ENCODE results near the gene MAP2K7. TPM values are rescaled to one million over a fixed set of nuclear protein-coding genes. Genes with fewer than 3 reads are reported as not detected.

Gene MAP2K7
- total and polyA plus RNA-seq, 2 donors = 8.0 to 45.4 TPM

GRCh38 chr19:7901337-7901736 lies 2.3 kb upstream of the MAP2K7 start:
- no peak overlapping the region for H3K27ac ChIP-seq (ENCODE audit: low read depth in 1 of 2, low read length in 1 of 2)
- WGBS = 96% methylated on average over 7 of the region's 7 CpGs
- no peak overlapping the region for H3K4me3 ChIP-seq (ENCODE audit: low read length in 2 of 2)

GRCh38 chr19:7902796-7903243 lies 857 bp upstream of the MAP2K7 start:
- 25% methylated on average over 20 of the region's 20 CpGs for WGBS
- H3K4me1 ChIP-seq (ENCODE audit: control insufficient read depth in 2 of 2, insufficient read depth in 2 of 2, low read length in 2 of 2) = peaks cover 13 to 25% of the 10 kb centered on the region in 2 donors
- peaks cover 4 to 16% of the 10 kb centered on the region in 2 donors for H3K36me3 ChIP-seq (ENCODE audit: control insufficient read depth in 2 of 2, insufficient read depth in 2 of 2, low read length in 1 of 2)
- H3K27me3 ChIP-seq (ENCODE audit: control insufficient read depth in 2 of 2, insufficient read depth in 1 of 2, low read length in 1 of 2) = peaks cover 0 to 9% of the 10 kb centered on the region in 2 donors
- H3K27ac ChIP-seq (ENCODE audit: low read depth in 1 of 2, low read length in 1 of 2) = peak overlapping the region in 1 of 2 donors; percentile 77
- DNase-seq (ENCODE audit: low read depth in 6 of 9, low spot score in 9 of 9) = no peak
- H3K4me3 ChIP-seq (ENCODE audit: low read length in 2 of 2) = peak overlapping the region; percentile 59 to 63
- peaks cover 0 to 5% of the 10 kb centered on the region in 2 donors for H3K9me3 ChIP-seq (ENCODE audit: control insufficient read depth in 2 of 2, insufficient read depth in 1 of 2, low read length in 1 of 2)

More at GRCh38 chr19:7901337-7901736, 2.3 kb upstream of the MAP2K7 start:
- Histone ChIP-seq H3K4me1 (ENCODE audit: control insufficient read depth in 2 of 2, insufficient read depth in 2 of 2, low read length in 2 of 2) (peaks cover 13 to 23% of the 10 kb centered on the region in 2 donors), H3K36me3 (ENCODE audit: control insufficient read depth in 2 of 2, insufficient read depth in 2 of 2, low read length in 1 of 2) (peaks cover 4 to 7% of the 10 kb centered on the region in 2 donors), H3K9me3 (ENCODE audit: control insufficient read depth in 2 of 2, insufficient read depth in 1 of 2, low read length in 1 of 2) (peaks cover 0 to 5% of the 10 kb centered on the region in 2 donors), H3K27me3 (ENCODE audit: control insufficient read depth in 2 of 2, insufficient read depth in 1 of 2, low read length in 1 of 2) (peaks cover 0 to 9% of the 10 kb centered on the region in 2 donors)
- no peak for DNase-seq (ENCODE audit: low read depth in 6 of 9, low spot score in 9 of 9)

- Histone ChIP-seq H3K9me3 (ENCODE audit: control insufficient read depth in 2 of 2, insufficient read depth in 1 of 2, low read length in 1 of 2) (peaks cover 0 to 5% of the 10 kb centered on the region in 2 donors), H3K4me1 (ENCODE audit: control insufficient read depth in 2 of 2, insufficient read depth in 2 of 2, low read length in 2 of 2) (peaks cover 13 to 25% of the 10 kb centered on the region in 2 donors), H3K27ac (ENCODE audit: low read depth in 1 of 2, low read length in 1 of 2) (peak overlapping the region; percentile 89 to 95), H3K27me3 (ENCODE audit: control insufficient read depth in 2 of 2, insufficient read depth in 1 of 2, low read length in 1 of 2) (peaks cover 0 to 9% of the 10 kb centered on the region in 2 donors), H3K36me3 (ENCODE audit: control insufficient read depth in 2 of 2, insufficient read depth in 2 of 2, low read length in 1 of 2) (peaks cover 13 to 26% of the 10 kb centered on the region in 2 donors), H3K4me3 (ENCODE audit: low read length in 2 of 2) (peak overlapping the region; percentile 59 to 79)
- peak in 3 of 9 donors; percentile 44 to 64 (median 60) for DNase-seq (ENCODE audit: low read depth in 6 of 9, low spot score in 9 of 9)
- WGBS = 14% methylated on average over 68 of the region's 68 CpGs
Measured at GRCh38 chr19:7904074-7905020, 670 bp downstream of the MAP2K7 start.

- Histone ChIP-seq H3K36me3 (ENCODE audit: control insufficient read depth in 2 of 2, insufficient read depth in 2 of 2, low read length in 1 of 2) (peaks cover 21 to 35% of the 10 kb centered on the region in 2 donors), H3K27me3 (ENCODE audit: control insufficient read depth in 2 of 2, insufficient read depth in 1 of 2, low read length in 1 of 2) (peaks cover 0 to 9% of the 10 kb centered on the region in 2 donors), H3K9me3 (ENCODE audit: control insufficient read depth in 2 of 2, insufficient read depth in 1 of 2, low read length in 1 of 2) (peaks cover 0 to 5% of the 10 kb centered on the region in 2 donors), H3K27ac (ENCODE audit: low read depth in 1 of 2, low read length in 1 of 2) (no peak overlapping the region), H3K4me1 (ENCODE audit: control insufficient read depth in 2 of 2, insufficient read depth in 2 of 2, low read length in 2 of 2) (peaks cover 13 to 25% of the 10 kb centered on the region in 2 donors), H3K4me3 (ENCODE audit: low read length in 2 of 2) (no peak overlapping the region)
- DNase-seq (ENCODE audit: low read depth in 6 of 9, low spot score in 9 of 9) = no peak
- WGBS = 91% methylated on average over 10 of the region's 10 CpGs
Measured at GRCh38 chr19:7905268-7905667, 1.6 kb downstream of the MAP2K7 start.

- no peak for DNase-seq (ENCODE audit: low read depth in 6 of 9, low spot score in 9 of 9)
- H3K27ac ChIP-seq (ENCODE audit: low read depth in 1 of 2, low read length in 1 of 2) = no peak overlapping the region
- H3K36me3 ChIP-seq (ENCODE audit: control insufficient read depth in 2 of 2, insufficient read depth in 2 of 2, low read length in 1 of 2) = peaks cover 27 to 41% of the 10 kb centered on the region in 2 donors
- WGBS = 93% methylated on average over 10 of the region's 10 CpGs
- peaks cover 0 to 5% of the 10 kb centered on the region in 2 donors for H3K9me3 ChIP-seq (ENCODE audit: control insufficient read depth in 2 of 2, insufficient read depth in 1 of 2, low read length in 1 of 2)
- H3K4me3 ChIP-seq (ENCODE audit: low read length in 2 of 2) = no peak overlapping the region
- peaks cover 13 to 25% of the 10 kb centered on the region in 2 donors for H3K4me1 ChIP-seq (ENCODE audit: control insufficient read depth in 2 of 2, insufficient read depth in 2 of 2, low read length in 2 of 2)
- H3K27me3 ChIP-seq (ENCODE audit: control insufficient read depth in 2 of 2, insufficient read depth in 1 of 2, low read length in 1 of 2) = peaks cover 0 to 6% of the 10 kb centered on the region in 2 donors
Measured at GRCh38 chr19:7905859-7906258, 2.2 kb downstream of the MAP2K7 start.

- Histone ChIP-seq H3K27ac (ENCODE audit: low read depth in 1 of 2, low read length in 1 of 2) (no peak overlapping the region), H3K27me3 (ENCODE audit: control insufficient read depth in 2 of 2, insufficient read depth in 1 of 2, low read length in 1 of 2) (peaks cover 0 to 6% of the 10 kb centered on the region in 2 donors), H3K36me3 (ENCODE audit: control insufficient read depth in 2 of 2, insufficient read depth in 2 of 2, low read length in 1 of 2) (peaks cover 39 to 54% of the 10 kb centered on the region in 2 donors), H3K9me3 (ENCODE audit: control insufficient read depth in 2 of 2, insufficient read depth in 1 of 2, low read length in 1 of 2) (peaks cover 0 to 5% of the 10 kb centered on the region in 2 donors), H3K4me3 (ENCODE audit: low read length in 2 of 2) (no peak overlapping the region), H3K4me1 (ENCODE audit: control insufficient read depth in 2 of 2, insufficient read depth in 2 of 2, low read length in 2 of 2) (peaks cover 13 to 25% of the 10 kb centered on the region in 2 donors)
- WGBS = 96% methylated on average over 19 of the region's 19 CpGs
- DNase-seq (ENCODE audit: low read depth in 6 of 9, low spot score in 9 of 9) = no peak
Measured at GRCh38 chr19:7907122-7907521, 3.4 kb downstream of the MAP2K7 start.

GRCh38 chr19:7907544-7907943 lies 3.9 kb downstream of the MAP2K7 start:
- peaks cover 13 to 23% of the 10 kb centered on the region in 2 donors for H3K4me1 ChIP-seq (ENCODE audit: control insufficient read depth in 2 of 2, insufficient read depth in 2 of 2, low read length in 2 of 2)
- peaks cover 1 to 5% of the 10 kb centered on the region in 2 donors for H3K9me3 ChIP-seq (ENCODE audit: control insufficient read depth in 2 of 2, insufficient read depth in 1 of 2, low read length in 1 of 2)
- WGBS = 96% methylated on average over 11 of the region's 11 CpGs
- no peak for DNase-seq (ENCODE audit: low read depth in 6 of 9, low spot score in 9 of 9)
- H3K36me3 ChIP-seq (ENCODE audit: control insufficient read depth in 2 of 2, insufficient read depth in 2 of 2, low read length in 1 of 2) = peaks cover 43 to 58% of the 10 kb centered on the region in 2 donors
- no peak overlapping the region for H3K27ac ChIP-seq (ENCODE audit: low read depth in 1 of 2, low read length in 1 of 2)
- H3K27me3 ChIP-seq (ENCODE audit: control insufficient read depth in 2 of 2, insufficient read depth in 1 of 2, low read length in 1 of 2) = peaks cover 0 to 6% of the 10 kb centered on the region in 2 donors
- H3K4me3 ChIP-seq (ENCODE audit: low read length in 2 of 2) = no peak overlapping the region

- no peak overlapping the region for H3K27ac ChIP-seq (ENCODE audit: low read depth in 1 of 2, low read length in 1 of 2)
- peaks cover 9 to 17% of the 10 kb centered on the region in 2 donors for H3K4me1 ChIP-seq (ENCODE audit: control insufficient read depth in 2 of 2, insufficient read depth in 2 of 2, low read length in 2 of 2)
- peaks cover 1 to 2% of the 10 kb centered on the region in 2 donors for H3K9me3 ChIP-seq (ENCODE audit: control insufficient read depth in 2 of 2, insufficient read depth in 1 of 2, low read length in 1 of 2)
- H3K36me3 ChIP-seq (ENCODE audit: control insufficient read depth in 2 of 2, insufficient read depth in 2 of 2, low read length in 1 of 2) = peaks cover 49 to 65% of the 10 kb centered on the region in 2 donors
- 95% methylated on average over 14 of the region's 14 CpGs for WGBS
- H3K27me3 ChIP-seq (ENCODE audit: control insufficient read depth in 2 of 2, insufficient read depth in 1 of 2, low read length in 1 of 2) = peaks cover 0 to 3% of the 10 kb centered on the region in 2 donors
- no peak for DNase-seq (ENCODE audit: low read depth in 6 of 9, low spot score in 9 of 9)
- no peak overlapping the region for H3K4me3 ChIP-seq (ENCODE audit: low read length in 2 of 2)
Measured at GRCh38 chr19:7908078-7908699, 4.5 kb downstream of the MAP2K7 start.
